WTC11 (cell line): ENCODE data around the gene PRKAR2B. TPM values are rescaled to one million over a fixed set of nuclear protein-coding genes. Genes with fewer than 3 reads are reported as not detected.
A peak's percentile ranks its signal among the peaks of the same experiment; 100 is the strongest.

Source experiments
- ATAC-seq: fragments of 200-7000 bp; cut with Tn5 transposase; 2 replicates; pipeline ENCODE4 v1.10.0; 2021; ENCODE audit warnings: mild to moderate bottlenecking, moderate library complexity
- CTCF ChIA-PET: fragments of 300-600 bp; sonication (Branson Sonifier 250); formaldehyde crosslinking; loops from one replicate; lab custom pipeline; 2021; ENCODE audit warnings: antibody characterized with exemption; lab: Charles Lee
- POLR2A ChIA-PET: fragments of 350-600 bp; sonication (Branson Sonifier 250); formaldehyde crosslinking; loops from one replicate; lab custom pipeline; 2021; ENCODE audit warnings: antibody characterized with exemption; lab: Charles Lee
- DNase-seq: peaks from one replicate; pipeline ENCODE4 v3.0.0; 2021; ENCODE audit warnings: low spot score
- H3K27ac Mint-ChIP-seq: 2 replicates; pipeline ENCODE4 v1.8.0; 2021; ENCODE audit warnings: mixed read lengths
- H3K27me3 Mint-ChIP-seq: 2 replicates; pipeline ENCODE4 v1.8.0; 2021; ENCODE audit warnings: low read depth, mild to moderate bottlenecking, moderate library complexity, mixed read lengths
- H3K36me3 Mint-ChIP-seq: 2 replicates; pipeline ENCODE4 v1.8.0; 2021; ENCODE audit warnings: mixed read lengths
- H3K4me1 Mint-ChIP-seq: 2 replicates; pipeline ENCODE4 v1.8.0; 2022; ENCODE audit warnings: mixed read lengths
- H3K4me3 Mint-ChIP-seq: 2 replicates; pipeline ENCODE4 v1.8.0; 2021; ENCODE audit warnings: mild to moderate bottlenecking, moderate library complexity, mixed read lengths
- H3K9me3 Mint-ChIP-seq: 2 replicates; pipeline ENCODE4 v1.8.0; 2021; ENCODE audit warnings: mixed read lengths
- CREB1 ChIP-seq: sonication (generic); formaldehyde crosslinking; IDR thresholded peaks from 2 replicates; pipeline ENCODE4 v1.8.0; 2023; ENCODE audit warnings: mild to moderate bottlenecking, missing genetic modification reagents
- IRF2 ChIP-seq: sonication (generic); formaldehyde crosslinking; IDR thresholded peaks from 2 replicates; pipeline ENCODE4 v1.8.0; 2022; ENCODE audit warnings: low read depth, missing genetic modification reagents, borderline replicate concordance
- NFYB ChIP-seq: sonication (generic); formaldehyde crosslinking; conservative IDR thresholded peaks from 2 replicates; pipeline ENCODE4 v1.8.0; 2022; ENCODE audit warnings: low read depth, missing genetic modification reagents
- RELA ChIP-seq: sonication (generic); formaldehyde crosslinking; IDR thresholded peaks from 2 replicates; pipeline ENCODE4 v1.8.1; 2022; ENCODE audit warnings: missing genetic modification reagents, mild to moderate bottlenecking, borderline replicate concordance
- SMAD3 ChIP-seq: sonication (generic); formaldehyde crosslinking; IDR thresholded peaks from 2 replicates; pipeline ENCODE4 v1.8.0; 2022; ENCODE audit warnings: missing genetic modification reagents, mild to moderate bottlenecking, borderline replicate concordance
- TEAD1 ChIP-seq: sonication (generic); formaldehyde crosslinking; IDR thresholded peaks from 2 replicates; pipeline ENCODE4 v1.8.0; 2022; ENCODE audit warnings: mild to moderate bottlenecking, missing genetic modification reagents
- ZNF138 ChIP-seq: sonication (generic); formaldehyde crosslinking; conservative IDR thresholded peaks from 2 replicates; pipeline ENCODE4 v1.8.1; 2022; ENCODE audit warnings: mild to moderate bottlenecking, moderate library complexity, missing genetic modification reagents
- total RNA-seq: library from RNA; stranded (reverse); gene quantifications from 3 replicates; pipeline ENCODE4 v1.2.3, GENCODE V29; 2021
- TF ChIP-seq, protein P1 (sequence below): sonication (generic); formaldehyde crosslinking; IDR thresholded peaks from 2 replicates; pipeline ENCODE4 v1.8.0; 2022; ENCODE audit warnings: mild to moderate bottlenecking, missing genetic modification reagents
- TF ChIP-seq, protein P2 (sequence below): sonication (generic); formaldehyde crosslinking; IDR thresholded peaks from 2 replicates; pipeline ENCODE4 v1.8.1; 2022; ENCODE audit warnings: low read depth, missing genetic modification reagents, borderline replicate concordance
- TF ChIP-seq, protein P3 (sequence below): sonication (generic); formaldehyde crosslinking; IDR thresholded peaks from 2 replicates; pipeline ENCODE4 v1.8.0; 2022; ENCODE audit warnings: missing genetic modification reagents
- TF ChIP-seq, protein P4 (sequence below): sonication (generic); formaldehyde crosslinking; IDR thresholded peaks from 2 replicates; pipeline ENCODE4 v1.8.0; 2023; ENCODE audit warnings: missing genetic modification reagents, mild to moderate bottlenecking, borderline replicate concordance
- TF ChIP-seq, protein P5 (sequence below): sonication (generic); formaldehyde crosslinking; IDR thresholded peaks from 2 replicates; pipeline ENCODE4 v1.8.1; 2022; ENCODE audit warnings: mild to moderate bottlenecking, moderate library complexity, missing genetic modification reagents

The PRKAR2B gene
- total RNA-seq, 1 experiment from 2014 or later, result 29.6 TPM

DNA sequence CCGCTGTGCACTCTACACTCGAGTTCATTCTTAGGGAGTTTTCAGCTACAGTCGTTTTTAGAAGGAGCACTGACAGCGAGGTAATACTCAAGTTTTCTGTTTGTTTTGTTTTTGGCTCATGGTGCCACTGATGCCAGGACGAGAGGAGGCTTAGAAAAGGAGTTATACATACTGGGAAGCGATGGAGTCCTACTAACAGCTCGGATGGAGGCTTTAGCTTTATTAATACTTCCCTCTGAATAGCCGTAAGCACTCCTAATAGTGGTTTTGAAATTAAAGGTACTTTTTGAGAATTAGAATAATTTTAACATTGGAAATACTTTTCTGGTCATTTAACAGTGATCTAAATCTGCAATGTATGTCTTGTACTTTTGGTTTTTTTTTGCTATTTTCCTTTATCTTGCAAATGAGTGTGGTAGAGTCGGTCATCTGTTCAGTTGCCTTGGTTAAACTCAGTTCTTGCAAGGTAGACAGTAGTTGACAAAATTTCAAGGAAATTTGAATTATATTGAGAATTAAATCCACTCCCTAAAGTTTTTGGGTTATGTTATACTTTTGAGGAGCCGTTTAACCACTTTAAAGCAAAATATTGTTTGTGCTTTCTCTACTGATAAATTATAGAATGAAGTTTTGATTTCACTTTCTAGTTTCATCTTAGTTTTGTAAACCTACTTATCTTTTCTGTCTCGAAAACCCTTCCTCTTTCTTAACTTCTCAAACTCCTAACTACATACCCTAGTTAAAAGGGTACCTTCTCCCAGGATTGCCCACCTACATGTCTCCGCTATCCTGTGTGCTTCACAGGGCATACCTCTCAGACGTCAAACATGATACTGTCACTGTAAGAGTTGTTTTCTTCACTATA is 125.8 kb downstream of the PRKAR2B start:
- H3K27ac Mint-ChIP-seq, result peak overlapping the region; percentile 100
- H3K27me3 Mint-ChIP-seq, result no peaks in the 10 kb centered on the region
- H3K4me3 Mint-ChIP-seq, result peak overlapping the region; percentile 94
- CTCF ChIA-PET, result interaction anchor here (1.2 to 3.5 kb wide), 3 partner anchors 23 to 232 kb away, joined by 4 to 29 read pairs (median 18); no protein-coding TSS in a partner anchor
- H3K9me3 Mint-ChIP-seq, result no peaks in the 10 kb centered on the region
- H3K4me1 Mint-ChIP-seq, result peaks cover 58% of the 10 kb centered on the region
- ATAC-seq, result no peak
- POLR2A ChIA-PET, result interaction anchor here (0.6 kb wide), 1 partner anchor 153 kb away, joined by 3 read pairs; no protein-coding TSS in a partner anchor
- TF ChIP-seq, protein P1, sequence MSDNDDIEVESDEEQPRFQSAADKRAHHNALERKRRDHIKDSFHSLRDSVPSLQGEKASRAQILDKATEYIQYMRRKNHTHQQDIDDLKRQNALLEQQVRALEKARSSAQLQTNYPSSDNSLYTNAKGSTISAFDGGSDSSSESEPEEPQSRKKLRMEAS (CRISPR knock-in tag), result peak; percentile 12; the same call in 1 of the 2 replicates
- no peak for TF ChIP-seq TEAD1 (CRISPR knock-in tag)
- no peak for DNase-seq
- peaks cover 2% of the 10 kb centered on the region; the same call in 1 of the 2 replicates for H3K36me3 Mint-ChIP-seq

DNA sequence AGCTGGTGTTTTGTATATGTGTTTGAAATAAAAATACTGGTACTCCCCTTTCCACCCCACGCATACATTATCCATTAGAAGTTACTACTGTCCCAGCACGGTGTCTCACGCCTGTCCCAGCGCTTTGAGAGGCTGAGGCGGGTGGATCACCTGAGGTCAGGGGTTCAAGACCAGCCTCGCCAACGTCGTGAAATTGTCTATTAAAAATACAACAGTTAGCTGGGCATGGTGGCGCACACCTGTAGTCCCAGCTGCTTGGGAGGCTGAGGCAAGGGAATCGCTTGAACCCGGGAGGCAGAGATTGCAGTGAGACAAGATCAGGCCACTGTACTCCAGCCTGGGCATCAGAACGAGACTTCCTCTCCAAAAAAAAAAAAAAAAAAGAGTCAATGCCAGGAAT is 127.0 kb downstream of the PRKAR2B start:
- ATAC-seq, result no peak
- no peaks in the 10 kb centered on the region for H3K9me3 Mint-ChIP-seq
- POLR2A ChIA-PET, result no interaction called here
- peaks cover 2% of the 10 kb centered on the region; the same call in 1 of the 2 replicates for H3K36me3 Mint-ChIP-seq
- peak overlapping the region; percentile 40; the same call in 1 of the 2 replicates for H3K27ac Mint-ChIP-seq
- no peaks in the 10 kb centered on the region for H3K27me3 Mint-ChIP-seq
- CTCF ChIA-PET, result no interaction called here
- H3K4me3 Mint-ChIP-seq, result no peak overlapping the region; the same call in 1 of the 2 replicates
- peaks cover 45% of the 10 kb centered on the region for H3K4me1 Mint-ChIP-seq
- TF ChIP-seq ZNF138 (CRISPR knock-in tag) (no peak), NFYB (CRISPR knock-in tag) (no peak), RELA (no peak), SMAD3 (no peak), IRF2 (CRISPR knock-in tag) (no peak), CREB1 (CRISPR knock-in tag) (no peak)
- TF ChIP-seq, protein P2, sequence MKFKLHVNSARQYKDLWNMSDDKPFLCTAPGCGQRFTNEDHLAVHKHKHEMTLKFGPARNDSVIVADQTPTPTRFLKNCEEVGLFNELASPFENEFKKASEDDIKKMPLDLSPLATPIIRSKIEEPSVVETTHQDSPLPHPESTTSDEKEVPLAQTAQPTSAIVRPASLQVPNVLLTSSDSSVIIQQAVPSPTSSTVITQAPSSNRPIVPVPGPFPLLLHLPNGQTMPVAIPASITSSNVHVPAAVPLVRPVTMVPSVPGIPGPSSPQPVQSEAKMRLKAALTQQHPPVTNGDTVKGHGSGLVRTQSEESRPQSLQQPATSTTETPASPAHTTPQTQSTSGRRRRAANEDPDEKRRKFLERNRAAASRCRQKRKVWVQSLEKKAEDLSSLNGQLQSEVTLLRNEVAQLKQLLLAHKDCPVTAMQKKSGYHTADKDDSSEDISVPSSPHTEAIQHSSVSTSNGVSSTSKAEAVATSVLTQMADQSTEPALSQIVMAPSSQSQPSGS (CRISPR knock-in tag), result no peak
- TF ChIP-seq, protein P3, sequence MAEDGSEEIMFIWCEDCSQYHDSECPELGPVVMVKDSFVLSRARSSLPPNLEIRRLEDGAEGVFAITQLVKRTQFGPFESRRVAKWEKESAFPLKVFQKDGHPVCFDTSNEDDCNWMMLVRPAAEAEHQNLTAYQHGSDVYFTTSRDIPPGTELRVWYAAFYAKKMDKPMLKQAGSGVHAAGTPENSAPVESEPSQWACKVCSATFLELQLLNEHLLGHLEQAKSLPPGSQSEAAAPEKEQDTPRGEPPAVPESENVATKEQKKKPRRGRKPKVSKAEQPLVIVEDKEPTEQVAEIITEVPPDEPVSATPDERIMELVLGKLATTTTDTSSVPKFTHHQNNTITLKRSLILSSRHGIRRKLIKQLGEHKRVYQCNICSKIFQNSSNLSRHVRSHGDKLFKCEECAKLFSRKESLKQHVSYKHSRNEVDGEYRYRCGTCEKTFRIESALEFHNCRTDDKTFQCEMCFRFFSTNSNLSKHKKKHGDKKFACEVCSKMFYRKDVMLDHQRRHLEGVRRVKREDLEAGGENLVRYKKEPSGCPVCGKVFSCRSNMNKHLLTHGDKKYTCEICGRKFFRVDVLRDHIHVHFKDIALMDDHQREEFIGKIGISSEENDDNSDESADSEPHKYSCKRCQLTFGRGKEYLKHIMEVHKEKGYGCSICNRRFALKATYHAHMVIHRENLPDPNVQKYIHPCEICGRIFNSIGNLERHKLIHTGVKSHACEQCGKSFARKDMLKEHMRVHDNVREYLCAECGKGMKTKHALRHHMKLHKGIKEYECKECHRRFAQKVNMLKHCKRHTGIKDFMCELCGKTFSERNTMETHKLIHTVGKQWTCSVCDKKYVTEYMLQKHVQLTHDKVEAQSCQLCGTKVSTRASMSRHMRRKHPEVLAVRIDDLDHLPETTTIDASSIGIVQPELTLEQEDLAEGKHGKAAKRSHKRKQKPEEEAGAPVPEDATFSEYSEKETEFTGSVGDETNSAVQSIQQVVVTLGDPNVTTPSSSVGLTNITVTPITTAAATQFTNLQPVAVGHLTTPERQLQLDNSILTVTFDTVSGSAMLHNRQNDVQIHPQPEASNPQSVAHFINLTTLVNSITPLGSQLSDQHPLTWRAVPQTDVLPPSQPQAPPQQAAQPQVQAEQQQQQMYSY (CRISPR knock-in tag), result no peak
- TF ChIP-seq, protein P4, sequence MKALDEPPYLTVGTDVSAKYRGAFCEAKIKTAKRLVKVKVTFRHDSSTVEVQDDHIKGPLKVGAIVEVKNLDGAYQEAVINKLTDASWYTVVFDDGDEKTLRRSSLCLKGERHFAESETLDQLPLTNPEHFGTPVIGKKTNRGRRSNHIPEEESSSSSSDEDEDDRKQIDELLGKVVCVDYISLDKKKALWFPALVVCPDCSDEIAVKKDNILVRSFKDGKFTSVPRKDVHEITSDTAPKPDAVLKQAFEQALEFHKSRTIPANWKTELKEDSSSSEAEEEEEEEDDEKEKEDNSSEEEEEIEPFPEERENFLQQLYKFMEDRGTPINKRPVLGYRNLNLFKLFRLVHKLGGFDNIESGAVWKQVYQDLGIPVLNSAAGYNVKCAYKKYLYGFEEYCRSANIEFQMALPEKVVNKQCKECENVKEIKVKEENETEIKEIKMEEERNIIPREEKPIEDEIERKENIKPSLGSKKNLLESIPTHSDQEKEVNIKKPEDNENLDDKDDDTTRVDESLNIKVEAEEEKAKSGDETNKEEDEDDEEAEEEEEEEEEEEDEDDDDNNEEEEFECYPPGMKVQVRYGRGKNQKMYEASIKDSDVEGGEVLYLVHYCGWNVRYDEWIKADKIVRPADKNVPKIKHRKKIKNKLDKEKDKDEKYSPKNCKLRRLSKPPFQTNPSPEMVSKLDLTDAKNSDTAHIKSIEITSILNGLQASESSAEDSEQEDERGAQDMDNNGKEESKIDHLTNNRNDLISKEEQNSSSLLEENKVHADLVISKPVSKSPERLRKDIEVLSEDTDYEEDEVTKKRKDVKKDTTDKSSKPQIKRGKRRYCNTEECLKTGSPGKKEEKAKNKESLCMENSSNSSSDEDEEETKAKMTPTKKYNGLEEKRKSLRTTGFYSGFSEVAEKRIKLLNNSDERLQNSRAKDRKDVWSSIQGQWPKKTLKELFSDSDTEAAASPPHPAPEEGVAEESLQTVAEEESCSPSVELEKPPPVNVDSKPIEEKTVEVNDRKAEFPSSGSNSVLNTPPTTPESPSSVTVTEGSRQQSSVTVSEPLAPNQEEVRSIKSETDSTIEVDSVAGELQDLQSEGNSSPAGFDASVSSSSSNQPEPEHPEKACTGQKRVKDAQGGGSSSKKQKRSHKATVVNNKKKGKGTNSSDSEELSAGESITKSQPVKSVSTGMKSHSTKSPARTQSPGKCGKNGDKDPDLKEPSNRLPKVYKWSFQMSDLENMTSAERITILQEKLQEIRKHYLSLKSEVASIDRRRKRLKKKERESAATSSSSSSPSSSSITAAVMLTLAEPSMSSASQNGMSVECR, result no peak
- TF ChIP-seq, protein P5, sequence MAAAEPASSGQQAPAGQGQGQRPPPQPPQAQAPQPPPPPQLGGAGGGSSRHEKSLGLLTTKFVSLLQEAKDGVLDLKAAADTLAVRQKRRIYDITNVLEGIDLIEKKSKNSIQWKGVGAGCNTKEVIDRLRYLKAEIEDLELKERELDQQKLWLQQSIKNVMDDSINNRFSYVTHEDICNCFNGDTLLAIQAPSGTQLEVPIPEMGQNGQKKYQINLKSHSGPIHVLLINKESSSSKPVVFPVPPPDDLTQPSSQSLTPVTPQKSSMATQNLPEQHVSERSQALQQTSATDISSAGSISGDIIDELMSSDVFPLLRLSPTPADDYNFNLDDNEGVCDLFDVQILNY, result no peak
- DNase-seq, result no peak
